Renal cortex interstitium (tissue), 11 donors: Measurements from ENCODE around the gene FAM219B. TPM values are rescaled to one million over a fixed set of nuclear protein-coding genes. Genes with fewer than 3 reads are reported as not detected.
"Not testable (repeated sequence)": the region's sequence is repeated elsewhere in the genome, so short reads cannot be mapped to it uniquely, and the experiment has no call there.

Experiments used
- DNase-seq, 11 donors: peaks; one replicate each; pipeline ENCODE4 v3.0.0-alpha.2; 2013; ENCODE audit warnings: low read depth in 9 of 11, low spot score in 4 of 11; ENCODE audit errors: extremely low read depth in 1 of 11
- polyA plus RNA-seq, 3 donors: library from polyadenylated mRNA; unstranded; fragments of 120-200 nt; gene quantifications; one replicate each; pipeline ENCODE4 v1.2.1, GENCODE V29; 2013; ENCODE audit not compliant: insufficient read length in 3 of 3

The FAM219B gene
- polyA plus RNA-seq, 3 donors: 51.7 to 59.3 (median 57.2) TPM

- DNase-seq: not testable (repeated sequence)
Observed at GRCh38 chr15:74887537-74888193, 19.0 kb downstream of the FAM219B start.

- no peak for DNase-seq
Observed at GRCh38 chr15:74885461-74885860, 21.2 kb downstream of the FAM219B start.

- DNase-seq: no peak
Observed at GRCh38 chr15:74884428-74885223, 22.0 kb downstream of the FAM219B start.

- no peak for DNase-seq
Observed at GRCh38 chr15:74882528-74882927, 24.1 kb downstream of the FAM219B start.

- no peak for DNase-seq
Observed at GRCh38 chr15:74878273-74878672, 28.4 kb downstream of the FAM219B start.

GRCh38 chr15:74873756-74874424 is 32.8 kb downstream of the FAM219B start:
- no peak for DNase-seq

GRCh38 chr15:74873036-74873755 is 33.5 kb downstream of the FAM219B start, which contains the start of gene SCAMP2:
TSS of gene SCAMP2 (minus strand) at chr15:74873365. CDS start at chr15:74873255, 110 bp downstream.
- DNase-seq: peak; percentile 83 to 95 (median 93)

GRCh38 chr15:74872702-74873035 is 34.0 kb downstream of the FAM219B start:
- no peak for DNase-seq

- DNase-seq: no peak
Observed at GRCh38 chr15:74870436-74871215, 36.0 kb downstream of the FAM219B start.

- no peak for DNase-seq
Observed at GRCh38 chr15:74869726-74870407, 36.8 kb downstream of the FAM219B start.

GRCh38 chr15:74869372-74869725 is 37.3 kb downstream of the FAM219B start:
- no peak for DNase-seq

- no peak for DNase-seq
Observed at GRCh38 chr15:74868059-74868458, 38.6 kb downstream of the FAM219B start.

- DNase-seq: no peak
Observed at GRCh38 chr15:74867466-74868038, 39.1 kb downstream of the FAM219B start.

- DNase-seq: no peak
Observed at GRCh38 chr15:74866090-74866489, 40.6 kb downstream of the FAM219B start.

GRCh38 chr15:74865316-74865715 is 41.3 kb downstream of the FAM219B start:
- DNase-seq: no peak

- DNase-seq: no peak
Observed at GRCh38 chr15:74864296-74864695, 42.4 kb downstream of the FAM219B start.

GRCh38 chr15:74863239-74864056 is 43.2 kb downstream of the FAM219B start:
- DNase-seq: no peak
